ENCODE measurements around the gene GLT1D1. TPM values are rescaled to one million over a fixed set of nuclear protein-coding genes. Genes with fewer than 3 reads are reported as not detected.

The GLT1D1 gene
- polyA plus RNA-seq, 3 donors, result 40.6 to 55.6 (median 53.3) TPM

DNA sequence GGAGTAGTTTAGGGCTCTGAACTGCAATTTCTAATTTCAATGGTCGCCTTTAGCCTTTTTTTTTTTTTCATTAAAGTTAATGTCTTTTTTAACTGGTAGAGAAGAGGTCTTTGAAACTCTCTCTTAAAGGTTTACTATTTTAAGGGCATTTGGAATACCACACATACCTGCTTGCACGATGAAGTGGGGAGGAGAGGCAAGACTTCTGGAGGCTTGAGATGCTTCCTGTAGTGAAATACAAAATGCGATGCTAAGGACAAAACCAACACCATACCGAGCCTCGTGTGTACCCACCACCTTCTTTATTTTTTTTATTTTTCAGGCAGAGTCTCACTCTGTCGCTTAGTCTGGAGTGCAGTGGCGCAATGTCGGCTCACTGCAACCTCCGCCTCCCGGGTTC, 57.4 kb downstream of the GLT1D1 start:
- Mint-ChIP-seq H3K4me3 (no peak overlapping the region), H3K36me3 (peaks cover 68 to 88% of the 10 kb centered on the region in 2 donors), H3K4me1 (peaks cover 17% of the 10 kb centered on the region), H3K27me3 (ENCODE audit: low read depth in 3 of 3) (peaks cover 0 to 5% (median 4%) of the 10 kb centered on the region in 3 donors), H3K27ac (no peak overlapping the region), H3K9me3 (peaks cover 0 to 2% (median 0%) of the 10 kb centered on the region in 7 donors)
- H3K9ac ChIP-seq (ENCODE audit: insufficient read depth, low read length, poor library complexity, severe bottlenecking), result no peak overlapping the region
- no peaks in the 10 kb centered on the region for H3K27me3 ChIP-seq (ENCODE audit: control insufficient read depth in 2 of 2, insufficient read depth in 2 of 2, low read length in 2 of 2)
- no peaks in the 10 kb centered on the region for H3K79me2 ChIP-seq (ENCODE audit: insufficient read depth, low read length)
- peaks cover 15 to 74% of the 10 kb centered on the region in 2 donors for H3K36me3 ChIP-seq (replicated peaks in 1 of 2; ENCODE audit: control insufficient read depth in 1 of 2, insufficient read depth in 2 of 2, low read length in 2 of 2)
- DNase-seq, result no peak
- H3K4me3 ChIP-seq (replicated peaks in 1 of 3; ENCODE audit: low read depth in 2 of 3, low read length in 3 of 3), result no peak overlapping the region
- TF ChIP-seq, protein P1, sequence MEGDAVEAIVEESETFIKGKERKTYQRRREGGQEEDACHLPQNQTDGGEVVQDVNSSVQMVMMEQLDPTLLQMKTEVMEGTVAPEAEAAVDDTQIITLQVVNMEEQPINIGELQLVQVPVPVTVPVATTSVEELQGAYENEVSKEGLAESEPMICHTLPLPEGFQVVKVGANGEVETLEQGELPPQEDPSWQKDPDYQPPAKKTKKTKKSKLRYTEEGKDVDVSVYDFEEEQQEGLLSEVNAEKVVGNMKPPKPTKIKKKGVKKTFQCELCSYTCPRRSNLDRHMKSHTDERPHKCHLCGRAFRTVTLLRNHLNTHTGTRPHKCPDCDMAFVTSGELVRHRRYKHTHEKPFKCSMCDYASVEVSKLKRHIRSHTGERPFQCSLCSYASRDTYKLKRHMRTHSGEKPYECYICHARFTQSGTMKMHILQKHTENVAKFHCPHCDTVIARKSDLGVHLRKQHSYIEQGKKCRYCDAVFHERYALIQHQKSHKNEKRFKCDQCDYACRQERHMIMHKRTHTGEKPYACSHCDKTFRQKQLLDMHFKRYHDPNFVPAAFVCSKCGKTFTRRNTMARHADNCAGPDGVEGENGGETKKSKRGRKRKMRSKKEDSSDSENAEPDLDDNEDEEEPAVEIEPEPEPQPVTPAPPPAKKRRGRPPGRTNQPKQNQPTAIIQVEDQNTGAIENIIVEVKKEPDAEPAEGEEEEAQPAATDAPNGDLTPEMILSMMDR (IDR thresholded peaks at IDR 0.05), result no peak
- H3K27ac ChIP-seq (ENCODE audit: low read depth in 1 of 2, low read length in 2 of 2), result no peak overlapping the region
- no peaks in the 10 kb centered on the region for H3K9me3 ChIP-seq (replicated peaks in 1 of 2; ENCODE audit: control insufficient read depth in 1 of 2, insufficient read depth in 1 of 2, low read length in 2 of 2)
- 95% methylated on average over 7 of the region's 10 CpGs for WGBS (ENCODE audit: insufficient coverage)
- intact Hi-C loops (cut with micrococcal nuclease), result no loop called here
- no peak overlapping the region for H3K4me2 ChIP-seq (replicated peaks; ENCODE audit: extremely low read depth, low read length, poor library complexity, severe bottlenecking)
- H3K4me1 ChIP-seq (ENCODE audit: control insufficient read depth in 1 of 2, insufficient read depth in 2 of 2, low read length in 2 of 2), result peaks cover 13 to 17% of the 10 kb centered on the region in 2 donors
- H4K20me1 ChIP-seq (ENCODE audit: insufficient read depth, low read length), result peaks cover 95% of the 10 kb centered on the region
- no peak overlapping the region for H2AFZ ChIP-seq (ENCODE audit: insufficient read depth, low read depth, low read length, poor library complexity, severe bottlenecking)

DNA sequence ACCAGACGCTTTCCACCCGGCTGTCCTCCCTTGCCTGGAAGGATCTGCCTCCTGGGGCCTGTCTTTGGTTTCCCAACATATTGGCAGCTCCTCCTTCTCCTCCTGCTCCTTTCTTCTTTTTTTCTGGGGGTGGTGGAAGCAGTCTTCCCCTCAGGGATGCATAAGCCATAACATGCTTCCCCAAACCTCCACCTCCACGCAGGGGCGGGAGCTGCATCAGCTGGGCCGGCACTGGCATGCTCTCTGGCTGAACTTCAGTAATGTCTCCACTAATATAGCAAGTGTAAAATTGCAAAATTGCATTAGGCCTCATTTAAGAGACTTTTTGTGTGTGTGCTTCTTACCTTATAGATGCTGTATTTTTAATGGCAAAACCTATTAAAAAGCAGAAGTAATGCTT, 58.6 kb downstream of the GLT1D1 start:
- no peak overlapping the region for H3K4me2 ChIP-seq (replicated peaks; ENCODE audit: extremely low read depth, low read length, poor library complexity, severe bottlenecking)
- H3K9me3 ChIP-seq (replicated peaks in 1 of 2; ENCODE audit: control insufficient read depth in 1 of 2, insufficient read depth in 1 of 2, low read length in 2 of 2), result no peaks in the 10 kb centered on the region
- H2AFZ ChIP-seq (ENCODE audit: insufficient read depth, low read depth, low read length, poor library complexity, severe bottlenecking), result no peak overlapping the region
- H3K36me3 ChIP-seq (replicated peaks in 1 of 2; ENCODE audit: control insufficient read depth in 1 of 2, insufficient read depth in 2 of 2, low read length in 2 of 2), result peaks cover 22 to 74% of the 10 kb centered on the region in 2 donors
- H3K27me3 ChIP-seq (ENCODE audit: control insufficient read depth in 2 of 2, insufficient read depth in 2 of 2, low read length in 2 of 2), result no peaks in the 10 kb centered on the region
- intact Hi-C loops (cut with micrococcal nuclease), result no loop called here
- H3K4me3 Mint-ChIP-seq, result no peak overlapping the region
- H3K36me3 Mint-ChIP-seq, result peaks cover 71 to 88% of the 10 kb centered on the region in 2 donors
- H3K4me3 ChIP-seq (replicated peaks in 1 of 3; ENCODE audit: low read depth in 2 of 3, low read length in 3 of 3), result no peak overlapping the region
- peaks cover 13 to 17% of the 10 kb centered on the region in 2 donors for H3K4me1 ChIP-seq (ENCODE audit: control insufficient read depth in 1 of 2, insufficient read depth in 2 of 2, low read length in 2 of 2)
- H3K27me3 Mint-ChIP-seq (ENCODE audit: low read depth in 3 of 3), result peaks cover 0 to 5% (median 3%) of the 10 kb centered on the region in 3 donors
- no peak overlapping the region for H3K9ac ChIP-seq (ENCODE audit: insufficient read depth, low read length, poor library complexity, severe bottlenecking)
- H3K27ac Mint-ChIP-seq, result peak overlapping the region in 2 of 7 donors; percentile 10 to 85
- WGBS (ENCODE audit: insufficient coverage), result no CpG with 5 or more reads among the region's 5 CpGs
- peaks cover 0 to 2% (median 0%) of the 10 kb centered on the region in 7 donors for H3K9me3 Mint-ChIP-seq
- peaks cover 95% of the 10 kb centered on the region for H4K20me1 ChIP-seq (ENCODE audit: insufficient read depth, low read length)
- no peak for DNase-seq
- peaks cover 19% of the 10 kb centered on the region for H3K4me1 Mint-ChIP-seq
- H3K79me2 ChIP-seq (ENCODE audit: insufficient read depth, low read length), result no peaks in the 10 kb centered on the region
- no peak overlapping the region for H3K27ac ChIP-seq (ENCODE audit: low read depth in 1 of 2, low read length in 2 of 2)
- TF ChIP-seq, protein P1 (IDR thresholded peaks at IDR 0.05), result no peak

Data from CD14-positive monocyte (primary cell).